Activated CD4-positive, alpha-beta memory T cell treated with anti-CD3 and anti-CD28 coated beads for 36 hours (primary cell): ENCODE data around the gene CDC26. TPM values are rescaled to one million over a fixed set of nuclear protein-coding genes. Genes with fewer than 3 reads are reported as not detected.

ENCODE experiments used
- CTCF ChIA-PET: fragments of 350-600 bp; sonication (Branson Sonifier 250); formaldehyde crosslinking; loops from one replicate; lab custom pipeline; 2021; ENCODE audit warnings: antibody characterized with exemption, inconsistent platforms; lab: Charles Lee
- POLR2A ChIA-PET: fragments of 350-600 bp; sonication (Branson Sonifier 250); formaldehyde crosslinking; loops from one replicate; lab custom pipeline; 2021; ENCODE audit warnings: antibody characterized with exemption; lab: Charles Lee
- DNase-seq: peaks from one replicate; pipeline ENCODE4 v3.0.0-alpha.2; 2020
- H3K27ac Mint-ChIP-seq: one replicate; pipeline ENCODE4 v1.8.0; 2021; ENCODE audit warnings: mixed read lengths
- H3K27me3 Mint-ChIP-seq: one replicate; pipeline ENCODE4 v1.8.0; 2021; ENCODE audit warnings: mixed read lengths
- H3K36me3 Mint-ChIP-seq: one replicate; pipeline ENCODE4 v1.8.0; 2021; ENCODE audit warnings: mixed read lengths
- H3K4me1 Mint-ChIP-seq: one replicate; pipeline ENCODE4 v1.8.0; 2021; ENCODE audit warnings: low read depth, mixed read lengths
- H3K4me3 Mint-ChIP-seq: one replicate; pipeline ENCODE4 v1.8.0; 2021; ENCODE audit warnings: mild to moderate bottlenecking, mixed read lengths
- H3K9me3 Mint-ChIP-seq: one replicate; pipeline ENCODE4 v1.8.0; 2021; ENCODE audit warnings: mixed read lengths
- intact Hi-C: fragments of 100-400 bp; cut with micrococcal nuclease; formaldehyde crosslinking; loops from one replicate; pipeline ENCODE4 v1.15.1; 2023
- total RNA-seq, 2 experiments: library from RNA; stranded (reverse); gene quantifications; one replicate each; pipeline ENCODE4 v1.2.3, GENCODE V29; 2021

The CDC26 gene
- total RNA-seq, 2 experiments from 2014 or later: 49.8 to 50.9 TPM

DNA sequence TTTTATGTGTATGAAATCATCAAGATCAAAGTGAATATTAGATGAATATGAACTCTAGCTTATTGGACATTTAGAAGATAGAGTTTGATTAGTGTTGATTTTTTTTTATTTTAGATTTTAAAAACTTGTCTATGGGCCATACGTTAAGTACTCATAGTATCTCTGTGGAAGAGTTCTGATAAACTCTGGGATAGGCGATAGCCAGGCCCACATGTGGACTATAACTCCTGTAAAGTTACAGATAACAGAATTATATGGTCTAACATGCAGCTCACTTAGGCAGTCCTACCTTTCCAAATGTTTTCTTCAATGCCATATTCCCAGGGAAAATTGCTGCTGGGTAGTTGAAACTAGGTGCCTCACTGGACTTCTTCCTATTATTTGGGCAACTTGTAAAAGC lies 43.7 kb downstream of the CDC26 start:
- DNase-seq: no peak
- Mint-ChIP-seq H3K4me3 (no peak overlapping the region), H3K27me3 (no peaks in the 10 kb centered on the region), H3K4me1 (peaks cover 21% of the 10 kb centered on the region), H3K9me3 (no peaks in the 10 kb centered on the region), H3K27ac (no peak overlapping the region), H3K36me3 (no peaks in the 10 kb centered on the region)
- ChIA-PET POLR2A (interaction anchor here (0.6 kb wide), 1 partner anchor 13 kb away, joined by 4 read pairs; no protein-coding TSS in a partner anchor), CTCF (no interaction called here)
- intact Hi-C loops: no loop called here

DNA sequence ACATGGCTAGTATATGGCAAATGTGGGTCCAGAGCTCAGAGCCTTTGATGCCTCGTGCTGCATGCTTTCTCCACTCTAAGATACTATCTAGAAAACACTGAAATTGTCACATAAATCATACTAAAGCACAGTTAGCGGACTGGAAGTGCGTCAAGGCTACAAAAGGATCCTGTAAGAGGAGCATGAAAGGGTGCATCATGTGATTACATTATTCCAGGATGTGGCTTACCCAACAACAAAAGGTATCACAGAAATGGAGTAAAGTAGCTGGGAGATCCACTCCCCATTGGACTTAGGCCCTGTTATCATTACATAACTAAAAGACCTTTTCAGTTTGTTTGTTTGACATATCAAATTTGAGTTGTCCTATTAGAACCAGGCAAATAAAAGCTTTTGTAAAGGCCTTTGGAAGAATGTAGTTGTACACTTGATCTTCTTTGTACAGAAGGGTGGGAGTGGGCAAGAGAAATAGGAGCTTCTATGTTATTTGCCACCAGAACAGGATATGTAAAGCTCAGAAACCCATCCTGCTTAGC lies 47.2 kb downstream of the CDC26 start:
- intact Hi-C loops: no loop called here
- DNase-seq: no peak
- CTCF ChIA-PET: interaction anchor here (0.6 to 1.8 kb wide), 2 partner anchors 17 to 46 kb away, joined by 4 to 5 read pairs; no protein-coding TSS in a partner anchor
- peaks cover 19% of the 10 kb centered on the region for H3K4me1 Mint-ChIP-seq
- H3K27me3 Mint-ChIP-seq: no peaks in the 10 kb centered on the region
- no peak overlapping the region for H3K27ac Mint-ChIP-seq
- POLR2A ChIA-PET: no interaction called here
- no peaks in the 10 kb centered on the region for H3K9me3 Mint-ChIP-seq
- peaks cover 4% of the 10 kb centered on the region for H3K36me3 Mint-ChIP-seq
- no peak overlapping the region for H3K4me3 Mint-ChIP-seq

DNA sequence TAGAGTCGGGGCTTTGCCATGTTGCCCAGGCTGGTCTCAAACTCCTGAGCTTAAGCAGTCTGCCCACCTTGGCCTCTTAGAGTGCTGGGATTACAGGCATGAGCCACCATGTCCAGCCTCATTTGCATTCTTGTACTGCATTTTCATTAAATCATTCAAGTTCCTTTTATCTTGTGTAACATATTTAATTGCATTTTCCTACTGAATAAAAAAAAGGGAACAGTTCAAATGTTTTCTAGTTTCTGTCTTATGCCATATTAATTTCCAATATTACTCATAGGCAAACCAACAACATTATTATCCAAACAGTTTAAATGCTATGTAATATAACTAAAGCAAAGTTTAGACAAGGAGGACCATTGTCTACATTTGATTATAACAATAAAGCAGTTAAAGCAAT lies 47.9 kb downstream of the CDC26 start:
- ChIA-PET POLR2A (no interaction called here), CTCF (interaction anchor here (1.8 kb wide), 1 partner anchor 47 kb away, joined by 5 read pairs; no protein-coding TSS in a partner anchor)
- no peak for DNase-seq
- H3K27ac Mint-ChIP-seq: no peak overlapping the region
- no peaks in the 10 kb centered on the region for H3K27me3 Mint-ChIP-seq
- H3K9me3 Mint-ChIP-seq: no peaks in the 10 kb centered on the region
- H3K36me3 Mint-ChIP-seq: peaks cover 4% of the 10 kb centered on the region
- no peak overlapping the region for H3K4me3 Mint-ChIP-seq
- intact Hi-C loops: no loop called here
- H3K4me1 Mint-ChIP-seq: peaks cover 15% of the 10 kb centered on the region

- H3K9me3 Mint-ChIP-seq: no peaks in the 10 kb centered on the region
- intact Hi-C loops: loop anchor here (5.0 kb wide), 1 partner anchor 118 kb away; the partner anchor contains the start of gene WDR31
- H3K36me3 Mint-ChIP-seq: peaks cover 8% of the 10 kb centered on the region
- no peak for DNase-seq
- H3K27ac Mint-ChIP-seq: no peak overlapping the region
- no peak overlapping the region for H3K4me3 Mint-ChIP-seq
- H3K4me1 Mint-ChIP-seq: peaks cover 28% of the 10 kb centered on the region
- CTCF ChIA-PET: no interaction called here
- POLR2A ChIA-PET: no interaction called here
- no peaks in the 10 kb centered on the region for H3K27me3 Mint-ChIP-seq
Measured at GRCh38 chr9:113223963-113224362, 51.4 kb downstream of the CDC26 start.

DNA sequence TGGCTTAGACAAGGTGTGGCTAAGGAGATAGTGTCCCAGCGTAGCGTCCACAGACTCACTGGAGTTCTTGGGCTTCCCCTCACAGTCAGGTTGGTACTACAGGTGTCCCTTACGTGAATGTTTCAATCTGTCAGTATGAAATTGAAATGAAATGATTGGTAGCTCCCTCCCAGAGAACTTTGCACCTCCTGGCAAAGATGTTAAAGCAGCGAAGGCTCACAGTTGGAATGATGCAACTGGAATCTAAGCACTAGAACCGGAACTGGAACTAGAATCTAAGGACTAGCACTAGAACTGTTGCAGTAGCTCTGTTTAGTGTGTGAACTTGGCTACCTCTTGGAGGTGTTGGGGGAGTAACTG lies 52.9 kb downstream of the CDC26 start:
- no peaks in the 10 kb centered on the region for H3K27me3 Mint-ChIP-seq
- H3K27ac Mint-ChIP-seq: no peak overlapping the region
- peaks cover 10% of the 10 kb centered on the region for H3K36me3 Mint-ChIP-seq
- intact Hi-C loops: loop anchor here (5.0 kb wide), 1 partner anchor 120 kb away; the partner anchor contains the start of gene WDR31
- H3K4me1 Mint-ChIP-seq: peaks cover 30% of the 10 kb centered on the region
- no peaks in the 10 kb centered on the region for H3K9me3 Mint-ChIP-seq
- peak overlapping the region; percentile 94 for H3K4me3 Mint-ChIP-seq
- POLR2A ChIA-PET: interaction anchor here (1.7 to 4.7 kb wide), 4 partner anchors 53 to 71 kb away, joined by 4 to 37 read pairs (median 18); partner anchors contain the start of genes CDC26, PRPF4 and SLC31A2
- CTCF ChIA-PET: interaction anchor here (1.1 to 3.5 kb wide), 4 partner anchors 43 to 68 kb away, joined by 3 to 46 read pairs (median 4); partner anchors contain the start of genes CDC26 and PRPF4
- no peak for DNase-seq

DNA sequence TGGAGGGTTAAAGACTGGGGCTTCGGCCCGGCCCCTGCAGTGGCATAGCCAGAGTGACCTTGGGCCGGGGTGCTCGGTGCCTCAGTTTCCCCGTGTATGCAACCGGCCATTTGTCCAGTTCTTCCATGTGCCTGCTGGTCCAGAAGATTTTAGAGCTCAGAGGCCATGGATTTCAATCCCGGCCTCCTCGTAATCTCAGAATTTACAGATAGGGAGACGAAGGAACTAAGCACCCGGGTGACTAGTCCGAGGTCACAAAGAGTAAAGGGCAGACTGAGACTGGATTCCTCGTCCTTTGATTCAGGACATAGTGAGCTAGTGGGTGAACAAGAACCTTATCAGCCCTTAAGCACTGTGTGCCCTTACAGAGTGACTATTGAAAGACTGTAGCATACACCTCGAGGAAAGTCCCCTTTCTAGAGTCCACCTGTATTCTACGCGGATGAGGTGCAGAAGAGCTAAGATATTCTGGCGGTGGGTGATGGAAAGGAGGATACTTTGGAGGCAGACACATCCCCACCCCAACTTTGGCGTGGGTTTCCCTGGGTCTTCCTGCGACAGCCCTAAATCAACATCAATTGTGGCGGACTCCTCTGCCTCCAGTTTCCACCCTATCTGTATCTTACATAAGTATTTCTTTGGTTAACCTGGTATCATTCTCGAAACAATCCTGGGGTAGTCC lies 53.4 kb downstream of the CDC26 start:
- peaks cover 30% of the 10 kb centered on the region for H3K4me1 Mint-ChIP-seq
- DNase-seq: peak; percentile 9
- peak overlapping the region; percentile 92 for H3K27ac Mint-ChIP-seq
- peak overlapping the region; percentile 94 for H3K4me3 Mint-ChIP-seq
- no peaks in the 10 kb centered on the region for H3K9me3 Mint-ChIP-seq
- ChIA-PET POLR2A (interaction anchor here (0.8 to 4.7 kb wide), 8 partner anchors 47 to 188 kb away, joined by 3 to 37 read pairs (median 13); partner anchors contain the start of genes C9orf43, CDC26, POLE3 and PRPF4), CTCF (interaction anchor here (0.7 to 3.5 kb wide), 8 partner anchors 36 to 434 kb away, joined by 3 to 46 read pairs (median 4); partner anchors contain the start of genes CDC26, PRPF4 and SLC31A2)
- intact Hi-C loops: loop anchor here (1.0 to 5.0 kb wide), 7 partner anchors 53 to 467 kb away; partner anchors contain the start of genes ALAD, C9orf43, CDC26 and POLE3
- peaks cover 10% of the 10 kb centered on the region for H3K36me3 Mint-ChIP-seq
- no peaks in the 10 kb centered on the region for H3K27me3 Mint-ChIP-seq

- POLR2A ChIA-PET: interaction anchor here (0.7 to 4.7 kb wide), 12 partner anchors 48 to 358 kb away, joined by 3 to 37 read pairs (median 4); partner anchors contain the start of genes ALAD, C9orf43, CDC26 and HDHD3
- Mint-ChIP-seq H3K4me1 (peaks cover 34% of the 10 kb centered on the region), H3K27me3 (no peaks in the 10 kb centered on the region), H3K27ac (peak within 1 kb of the TSS; percentile 92), H3K36me3 (peaks cover 10% of the 10 kb centered on the region), H3K4me3 (peak within 1 kb of the TSS; percentile 94), H3K9me3 (no peaks in the 10 kb centered on the region)
- CTCF ChIA-PET: interaction anchor here (0.6 to 3.5 kb wide), 11 partner anchors 35 to 435 kb away, joined by 3 to 46 read pairs (median 3); partner anchors contain the start of genes ALAD, CDC26, PRPF4 and SLC31A2
- intact Hi-C loops: loop anchor here (1.0 to 5.0 kb wide), 7 partner anchors 54 to 466 kb away; partner anchors contain the start of genes ALAD, C9orf43, CDC26 and POLE3
- DNase-seq: peak; percentile 98
Measured at GRCh38 chr9:113221003-113221799, 54.2 kb downstream of the CDC26 start, which contains the start of the genes FKBP15 and SLC31A1. Gene FKBP15, minus strand, starts transcription at chr9:113221277. Its CDS starts 34 bp downstream, at chr9:113221243. Gene SLC31A1, plus strand, starts transcription at chr9:113221544. Its CDS starts 34,605 bp downstream, at chr9:113256149.

DNA sequence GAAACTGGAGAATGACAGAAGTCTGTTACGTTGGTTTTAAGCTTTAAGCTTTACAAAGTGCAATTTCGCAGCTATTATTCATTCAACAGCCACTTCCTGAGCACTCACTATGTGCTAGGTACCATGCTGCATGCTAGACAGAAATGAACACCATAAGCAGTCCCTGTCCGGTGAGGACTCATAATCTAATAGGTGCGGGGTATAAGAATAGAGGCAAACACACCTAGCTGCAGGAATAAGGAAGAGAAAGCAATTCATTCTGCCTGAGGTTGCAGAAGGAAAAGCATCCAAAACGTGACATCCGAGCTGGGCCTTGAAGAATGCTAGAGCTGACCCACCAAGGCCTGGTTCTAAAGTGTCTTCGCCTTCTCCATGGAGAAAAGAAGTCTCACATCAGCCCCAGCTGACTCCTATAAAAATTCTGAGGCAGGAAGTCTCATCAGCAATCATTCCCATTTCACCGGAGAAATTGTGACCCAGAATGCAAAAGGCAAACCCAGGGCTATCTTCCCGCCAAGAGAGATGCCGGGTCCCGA lies 54.8 kb downstream of the CDC26 start:
- H3K4me1 Mint-ChIP-seq: peaks cover 36% of the 10 kb centered on the region
- peak; percentile 17 for DNase-seq
- intact Hi-C loops: loop anchor here (1.0 to 5.0 kb wide), 8 partner anchors 49 to 466 kb away; partner anchors contain the start of genes ALAD, C9orf43, CDC26 and POLE3
- CTCF ChIA-PET: interaction anchor here (0.8 to 3.5 kb wide), 9 partner anchors 49 to 371 kb away, joined by 3 to 46 read pairs (median 4); partner anchors contain the start of genes ALAD, CDC26, PRPF4 and SLC31A2
- peaks cover 10% of the 10 kb centered on the region for H3K36me3 Mint-ChIP-seq
- H3K27ac Mint-ChIP-seq: peak overlapping the region; percentile 92
- POLR2A ChIA-PET: interaction anchor here (0.7 to 4.7 kb wide), 11 partner anchors 49 to 359 kb away, joined by 3 to 37 read pairs (median 5); partner anchors contain the start of genes ALAD, C9orf43, CDC26 and HDHD3
- no peaks in the 10 kb centered on the region for H3K9me3 Mint-ChIP-seq
- H3K27me3 Mint-ChIP-seq: no peaks in the 10 kb centered on the region
- peak overlapping the region; percentile 94 for H3K4me3 Mint-ChIP-seq

GRCh38 chr9:113219969-113220368 lies 55.4 kb downstream of the CDC26 start:
- no peaks in the 10 kb centered on the region for H3K27me3 Mint-ChIP-seq
- H3K4me1 Mint-ChIP-seq: peaks cover 40% of the 10 kb centered on the region
- intact Hi-C loops: loop anchor here (1.0 to 5.0 kb wide), 6 partner anchors 49 to 465 kb away; partner anchors contain the start of genes ALAD, SLC31A2 and WDR31
- H3K4me3 Mint-ChIP-seq: peak overlapping the region; percentile 94
- ChIA-PET CTCF (interaction anchor here (0.8 to 3.5 kb wide), 9 partner anchors 50 to 371 kb away, joined by 3 to 46 read pairs (median 4); partner anchors contain the start of genes ALAD, CDC26, PRPF4 and SLC31A2), POLR2A (interaction anchor here (0.8 to 4.7 kb wide), 8 partner anchors 49 to 359 kb away, joined by 3 to 37 read pairs (median 11); partner anchors contain the start of genes ALAD, C9orf43, CDC26 and POLE3)
- peak; percentile 57 for DNase-seq
- peaks cover 10% of the 10 kb centered on the region for H3K36me3 Mint-ChIP-seq
- H3K9me3 Mint-ChIP-seq: no peaks in the 10 kb centered on the region
- H3K27ac Mint-ChIP-seq: peak overlapping the region; percentile 92

- Mint-ChIP-seq H3K27ac (peak overlapping the region; percentile 92), H3K36me3 (peaks cover 6% of the 10 kb centered on the region), H3K9me3 (no peaks in the 10 kb centered on the region), H3K4me3 (peak overlapping the region; percentile 94), H3K4me1 (peaks cover 45% of the 10 kb centered on the region), H3K27me3 (no peaks in the 10 kb centered on the region)
- intact Hi-C loops: no loop called here
- no peak for DNase-seq
- ChIA-PET POLR2A (interaction anchor here (0.6 to 4.7 kb wide), 7 partner anchors 12 to 191 kb away, joined by 3 to 37 read pairs (median 4); partner anchors contain the start of genes C9orf43, CDC26, POLE3 and PRPF4), CTCF (interaction anchor here (1.0 to 3.5 kb wide), 6 partner anchors 55 to 372 kb away, joined by 3 to 46 read pairs (median 5); partner anchors contain the start of genes ALAD, CDC26, PRPF4 and SLC31A2)
Measured at GRCh38 chr9:113219186-113219936, 56.0 kb downstream of the CDC26 start.
